Adrenal gland (tissue), 12 donors: ENCODE results near the gene ASTN2. TPM values are rescaled to one million over a fixed set of nuclear protein-coding genes. Genes with fewer than 3 reads are reported as not detected.
A peak's percentile ranks its signal among the peaks of the same experiment; 100 is the strongest.

Experiments used
- DNase-seq, 7 donors: peaks; one replicate each; pipeline ENCODE4 v3.0.0-alpha.2; 2019 to 2020
- H3K27ac ChIP-seq, 5 donors: fragments of 200-600 bp; sonication (generic) in 4 of 5; 1 replicate in 3 of 5; 2 replicates in 2 of 5; pipeline versions ENCODE4 v1.5.1 to v1.8.0; 2016 to 2020; ENCODE audit warnings: mild to moderate bottlenecking in 1 of 5
- H3K27me3 ChIP-seq: fragments of 200-600 bp; 2 replicates; pipeline ENCODE4 v1.8.0; 2021
- H3K36me3 ChIP-seq, 2 donors: fragments of 200-600 bp; replicated peaks in 1 of 2; 1 replicate in 1 of 2; 2 replicates in 1 of 2; pipeline versions ENCODE4 v1.5.1 to v1.8.0; 2018 to 2022
- H3K4me1 ChIP-seq, 2 donors: fragments of 200-600 bp; replicated peaks in 1 of 2; 1 replicate in 1 of 2; 2 replicates in 1 of 2; pipeline versions ENCODE4 v1.5.1 to v1.8.0; 2018 to 2021
- H3K4me3 ChIP-seq, 4 donors: fragments of 200-600 bp; sonication (generic) in 3 of 4; one replicate each; pipeline ENCODE4 v1.5.1; 2016 to 2018
- H3K9me3 ChIP-seq, 3 donors: fragments of 200-600 bp; sonication (generic) in 1 of 3; replicated peaks in 1 of 3; 1 replicate in 2 of 3; 2 replicates in 1 of 3; pipeline versions ENCODE4 v1.5.1 to v1.8.0; 2016 to 2021
- POLR2A ChIP-seq, 2 donors: fragments of 450-650 bp; IDR thresholded peaks; one replicate each; pipeline ENCODE4 v1.6.1; 2017; ENCODE audit warnings: antibody characterized with exemption in 2 of 2, mild to moderate bottlenecking in 2 of 2, moderate library complexity in 1 of 2
- WGBS, 4 donors: extraction: QIAGEN DNeasy Blood & Tissue Kit in 2 of 4; methylation state at CpG; one replicate each; pipeline versions ENCODE4 v1.1.5 to v1.1.7; 2013 to 2017; 5-methylcytosine and 5-hydroxymethylcytosine counted together
- intact Hi-C, 2 donors: fragments of 100-400 bp; cut with DNase I; formaldehyde crosslinking; loops; one replicate each; pipeline versions ENCODE4 v1.14.1 to v1.15.0; 2022 to 2023
- polyA plus RNA-seq, 3 donors: library from polyadenylated mRNA; stranded (reverse); fragments of 200-250 nt in 2 of 3; fragments of 350-450 nt in 1 of 3; fragmentation: Illumina TruSeq in 1 of 3; extraction: RNeasy Lipid Tissue Mini Kit (QIAGEN cat#74804) in 1 of 3; gene quantifications; one replicate each; pipeline ENCODE4 v1.2.3, GENCODE V29; 2013 to 2014
- total RNA-seq, 9 donors: library from RNA; depleted of rRNA in 4 of 9; stranded (reverse); fragments of >200 nt in 4 of 9; fragments of 120-200 nt in 1 of 9; fragmentation: NEBNext Ultra II Directional in 1 of 9; extraction: Animal tissue kit (Norgen Biotek cat#: 25700) in 1 of 9; gene quantifications; one replicate each; pipeline versions ENCODE4 v1.1.0 to v1.2.4, GENCODE V29; 2013 to 2023
- TF ChIP-seq, protein P1 (sequence below), 6 experiments: fragments of 450-650 bp in 4 of 6; fragments of 200-600 bp in 2 of 6; sonication (generic) in 1 of 6; IDR thresholded peaks; 1 replicate in 5 of 6; 2 replicates in 1 of 6; pipeline versions ENCODE4 v1.5.1 to v1.8.0; 2016 to 2021; ENCODE audit warnings: antibody characterized with exemption in 6 of 6, mild to moderate bottlenecking in 2 of 6, moderate library complexity in 1 of 6
- donor health status: healthy with polysubstance abuse.
- donor health status: Bipolar disorder and iron deficiency.
- donor health status: DM: yes; HTN: yes; CAD: no.
- donor health status: DM: no; HTN: no; CAD: no.
- donor health status: DM: no; HTN: no; CAD: no.
- donor health status: DM: yes; HTN: yes; CAD: no.

ASTN2 gene
- total and polyA plus RNA-seq, 12 donors, result 2.5 to 15.6 (median 6.8) TPM

DNA sequence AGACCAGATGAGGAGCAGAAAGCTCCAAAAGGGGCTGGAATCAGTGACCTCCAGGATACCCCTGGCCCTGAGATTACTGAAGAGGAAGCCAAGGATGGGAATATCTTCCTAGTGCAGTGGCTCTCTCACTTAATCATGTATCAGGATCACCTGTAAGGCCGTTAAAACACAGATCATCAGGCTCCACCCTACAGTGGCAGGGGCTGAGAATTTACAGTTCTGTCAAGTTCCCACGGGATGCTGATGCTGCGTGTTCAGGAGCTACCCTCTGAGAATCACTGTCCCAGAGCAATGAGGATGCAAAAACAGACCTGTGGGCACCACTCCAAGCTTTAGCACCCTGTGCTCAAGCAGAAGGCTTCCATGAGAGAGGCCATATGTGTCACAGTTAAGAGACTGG lies 291.9 kb downstream of the ASTN2 start:
- 50 to 61% (median 54%) methylated on average over 1 to 3 of the region's 3 CpGs for WGBS, 4 donors
- intact Hi-C loops, result no loop called here
- Histone ChIP-seq H3K4me3 (no peak overlapping the region), H3K27me3 (no peaks in the 10 kb centered on the region), H3K36me3 (no peaks in the 10 kb centered on the region), H3K4me1 (no peaks in the 10 kb centered on the region), H3K27ac (no peak overlapping the region), H3K9me3 (no peaks in the 10 kb centered on the region)
- TF ChIP-seq, protein P1, sequence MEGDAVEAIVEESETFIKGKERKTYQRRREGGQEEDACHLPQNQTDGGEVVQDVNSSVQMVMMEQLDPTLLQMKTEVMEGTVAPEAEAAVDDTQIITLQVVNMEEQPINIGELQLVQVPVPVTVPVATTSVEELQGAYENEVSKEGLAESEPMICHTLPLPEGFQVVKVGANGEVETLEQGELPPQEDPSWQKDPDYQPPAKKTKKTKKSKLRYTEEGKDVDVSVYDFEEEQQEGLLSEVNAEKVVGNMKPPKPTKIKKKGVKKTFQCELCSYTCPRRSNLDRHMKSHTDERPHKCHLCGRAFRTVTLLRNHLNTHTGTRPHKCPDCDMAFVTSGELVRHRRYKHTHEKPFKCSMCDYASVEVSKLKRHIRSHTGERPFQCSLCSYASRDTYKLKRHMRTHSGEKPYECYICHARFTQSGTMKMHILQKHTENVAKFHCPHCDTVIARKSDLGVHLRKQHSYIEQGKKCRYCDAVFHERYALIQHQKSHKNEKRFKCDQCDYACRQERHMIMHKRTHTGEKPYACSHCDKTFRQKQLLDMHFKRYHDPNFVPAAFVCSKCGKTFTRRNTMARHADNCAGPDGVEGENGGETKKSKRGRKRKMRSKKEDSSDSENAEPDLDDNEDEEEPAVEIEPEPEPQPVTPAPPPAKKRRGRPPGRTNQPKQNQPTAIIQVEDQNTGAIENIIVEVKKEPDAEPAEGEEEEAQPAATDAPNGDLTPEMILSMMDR (IDR thresholded peaks at IDR 0.05), result no peak
- TF ChIP-seq POLR2A (IDR thresholded peaks at IDR 0.05), result no peak
- no peak for DNase-seq

DNA sequence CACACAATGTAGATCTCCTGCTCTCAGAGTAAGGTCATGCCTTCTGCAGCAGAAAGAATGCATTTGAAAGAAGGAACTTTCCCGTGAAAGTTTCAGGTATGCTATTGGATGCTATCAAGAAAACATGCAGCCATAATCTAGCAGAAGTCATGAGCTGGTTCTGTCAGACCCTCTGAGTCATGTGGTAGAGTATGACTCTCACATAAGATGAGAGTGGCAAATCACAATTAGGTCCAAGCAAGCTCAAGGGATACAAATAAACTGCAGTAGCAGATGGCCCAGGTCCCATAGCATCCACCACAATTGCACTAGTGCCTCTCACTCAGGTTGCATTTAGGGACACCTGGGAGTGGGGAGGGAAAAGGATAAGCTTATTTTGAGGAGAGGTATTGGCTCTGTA lies 292.8 kb downstream of the ASTN2 start:
- H3K27me3 ChIP-seq, result no peaks in the 10 kb centered on the region
- H3K36me3 ChIP-seq, result no peaks in the 10 kb centered on the region
- intact Hi-C loops, result no loop called here
- H3K4me1 ChIP-seq, result no peaks in the 10 kb centered on the region
- no peak overlapping the region for H3K27ac ChIP-seq
- DNase-seq, result no peak
- H3K4me3 ChIP-seq, result no peak overlapping the region
- TF ChIP-seq, protein P1 (IDR thresholded peaks at IDR 0.05), result no peak
- no peak for TF ChIP-seq POLR2A (IDR thresholded peaks at IDR 0.05)
- 63 to 86% (median 82%) methylated on average over 1 of the region's 1 CpG for WGBS, 4 donors
- no peaks in the 10 kb centered on the region for H3K9me3 ChIP-seq

DNA sequence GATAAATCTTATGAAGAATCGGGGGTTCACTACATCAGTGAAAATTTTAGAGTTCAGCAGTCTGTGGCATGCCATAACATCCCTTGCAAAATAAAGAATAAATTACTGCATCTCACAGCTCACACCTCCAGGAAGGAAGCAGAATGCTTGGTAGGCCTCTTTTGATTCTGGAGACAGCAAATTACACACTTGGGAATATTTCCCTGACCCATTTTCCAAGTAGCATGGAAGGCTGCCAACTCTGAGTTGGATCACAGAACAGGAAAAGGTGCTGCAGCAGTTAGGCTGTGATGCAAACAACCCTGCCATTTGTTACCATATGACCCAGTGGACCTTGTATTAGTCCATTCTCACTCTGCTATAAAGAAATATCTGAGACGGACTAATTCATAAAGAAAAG lies 293.5 kb downstream of the ASTN2 start:
- intact Hi-C loops, result no loop called here
- Histone ChIP-seq H3K27ac (no peak overlapping the region), H3K27me3 (no peaks in the 10 kb centered on the region), H3K36me3 (no peaks in the 10 kb centered on the region), H3K9me3 (no peaks in the 10 kb centered on the region), H3K4me1 (no peaks in the 10 kb centered on the region), H3K4me3 (no peak overlapping the region)
- TF ChIP-seq POLR2A (IDR thresholded peaks at IDR 0.05), result no peak
- TF ChIP-seq, protein P1 (IDR thresholded peaks at IDR 0.05), result no peak
- peak in 2 of 7 donors; percentile 4 to 15 for DNase-seq
- WGBS, 4 donors, result 59 to 78% (median 68%) methylated on average over 2 of the region's 2 CpGs

GRCh38 chr9:117120061-117120460 lies 294.8 kb downstream of the ASTN2 start:
- no peak for DNase-seq
- Histone ChIP-seq H3K36me3 (no peaks in the 10 kb centered on the region), H3K27ac (no peak overlapping the region), H3K27me3 (no peaks in the 10 kb centered on the region), H3K4me3 (no peak overlapping the region), H3K4me1 (no peaks in the 10 kb centered on the region), H3K9me3 (no peaks in the 10 kb centered on the region)
- intact Hi-C loops, result no loop called here
- TF ChIP-seq POLR2A (IDR thresholded peaks at IDR 0.05), result no peak
- TF ChIP-seq, protein P1 (IDR thresholded peaks at IDR 0.05), result no peak
- 49 to 71% (median 57%) methylated on average over 2 of the region's 2 CpGs for WGBS, 4 donors
